ENCODE data around the gene PLXDC2.

The PLXDC2 gene

GRCh38 chr10:19915816-19916215 lies 99.6 kb downstream of the PLXDC2 start:
- DNase-seq, result no peak

GRCh38 chr10:19917751-19918478 lies 101.7 kb downstream of the PLXDC2 start:
- no peak for DNase-seq

GRCh38 chr10:19918794-19919193 lies 102.6 kb downstream of the PLXDC2 start:
- DNase-seq, result no peak

- DNase-seq, result no peak
These were observed 103.4 kb downstream of the PLXDC2 start for GRCh38 chr10:19919671-19920070.

GRCh38 chr10:19920075-19920726 lies 104.0 kb downstream of the PLXDC2 start:
- no peak for DNase-seq

- no peak for DNase-seq
These were observed 105.3 kb downstream of the PLXDC2 start for GRCh38 chr10:19921300-19922140.

GRCh38 chr10:19922236-19922963 lies 106.2 kb downstream of the PLXDC2 start:
- DNase-seq, result no peak

- no peak for DNase-seq
These were observed 108.8 kb downstream of the PLXDC2 start for GRCh38 chr10:19925064-19925463.

GRCh38 chr10:19928936-19929335 lies 112.7 kb downstream of the PLXDC2 start:
- DNase-seq, result no peak

- no peak for DNase-seq
These were observed 113.4 kb downstream of the PLXDC2 start for GRCh38 chr10:19929506-19930140.

GRCh38 chr10:19930936-19931893 lies 115.0 kb downstream of the PLXDC2 start:
- no peak for DNase-seq

- DNase-seq, result no peak
These were observed 115.8 kb downstream of the PLXDC2 start for GRCh38 chr10:19931894-19932590.

GRCh38 chr10:19932806-19933371 lies 116.7 kb downstream of the PLXDC2 start:
- DNase-seq, result no peak

- DNase-seq, result no peak
These were observed 117.5 kb downstream of the PLXDC2 start for GRCh38 chr10:19933772-19934171.

GRCh38 chr10:19935176-19935575 lies 118.9 kb downstream of the PLXDC2 start:
- no peak for DNase-seq

- no peak for DNase-seq
These were observed 120.1 kb downstream of the PLXDC2 start for GRCh38 chr10:19936289-19936688.

- no peak for DNase-seq
These were observed 121.8 kb downstream of the PLXDC2 start for GRCh38 chr10:19937989-19938388.

GRCh38 chr10:19941206-19941880 lies 125.1 kb downstream of the PLXDC2 start:
- no peak for DNase-seq

- no peak for DNase-seq
These were observed 128.9 kb downstream of the PLXDC2 start for GRCh38 chr10:19944911-19945663.

Measured in CD4-positive, alpha-beta T cell treated with Interleukin-21 for 1 hour (primary cell).